Measurements from ENCODE around the gene ARID5B. TPM values are rescaled to one million over a fixed set of nuclear protein-coding genes. Genes with fewer than 3 reads are reported as not detected.

ARID5B gene
- total and polyA plus RNA-seq, 2 experiments from 2014 or later: 1.3 to 1.6 TPM

GRCh38 chr10:61937631-61938351, 36.3 kb downstream of the ARID5B start:
- no peak for ATAC-seq
- Histone ChIP-seq H3K27me3 (ENCODE audit: insufficient read depth) (no peaks in the 10 kb centered on the region), H3K4me1 (ENCODE audit: insufficient read depth) (no peaks in the 10 kb centered on the region; the same call in 1 of the 2 replicates), H3K9me2 (ENCODE audit: insufficient read depth) (no peaks in the 10 kb centered on the region), H3K36me3 (ENCODE audit: insufficient read depth) (no peaks in the 10 kb centered on the region), H3K27ac (ENCODE audit: low read depth) (no peak overlapping the region), H3K79me2 (replicated peaks; ENCODE audit: insufficient read depth) (no peaks in the 10 kb centered on the region), H4K20me1 (replicated peaks; ENCODE audit: insufficient read depth) (no peaks in the 10 kb centered on the region), H2AFZ (no peak overlapping the region), H3F3A (replicated peaks; ENCODE audit: low read depth) (no peaks in the 10 kb centered on the region), H3K4me2 (no peak overlapping the region), H3K4me3 (no peak overlapping the region)
- no peaks in the 10 kb centered on the region for H3K36me3 Mint-ChIP-seq (ENCODE audit: low read depth)
- peaks cover 6% of the 10 kb centered on the region; the same call in 2 of the 3 replicates for H3K4me1 Mint-ChIP-seq
- TF ChIP-seq JUNB (IDR thresholded peaks at IDR 0.05; ENCODE audit: unreplicated experiment): no peak
- TF ChIP-seq REST (IDR thresholded peaks at IDR 0.05; ENCODE audit: unreplicated experiment): no peak
- no peak for TF ChIP-seq CREB1 (CRISPR knock-in tag; IDR thresholded peaks at IDR 0.05; ENCODE audit: low read depth)
- TF ChIP-seq ZNF462 (CRISPR knock-in tag; IDR thresholded peaks at IDR 0.05): no peak
- no peak for TF ChIP-seq CTCF (conservative IDR thresholded peaks at IDR 0.05; ENCODE audit: low read depth in 2 of 2)
- TF ChIP-seq ZNF114 (CRISPR knock-in tag; IDR thresholded peaks at IDR 0.05): no peak
- no peak for TF ChIP-seq STAT1 (IDR thresholded peaks at IDR 0.05; ENCODE audit: unreplicated experiment)
- no peak for TF ChIP-seq EZH2 (IDR thresholded peaks at IDR 0.05; ENCODE audit: low read depth, unreplicated experiment)
- no peak for TF ChIP-seq ZNF331 (CRISPR knock-in tag; IDR thresholded peaks at IDR 0.05; ENCODE audit: low read depth)
- TF ChIP-seq ETS1 (IDR thresholded peaks at IDR 0.05): no peak
- TF ChIP-seq EZH2phosphoT487 (IDR thresholded peaks at IDR 0.05; ENCODE audit: unreplicated experiment): no peak
- H3K27ac Mint-ChIP-seq: no peak overlapping the region
- H3K9me3 Mint-ChIP-seq: peaks cover 4% of the 10 kb centered on the region; the same call in 2 of the 3 replicates
- no peak overlapping the region for H3K4me3 Mint-ChIP-seq
- peaks cover 5% of the 10 kb centered on the region for H3K27me3 Mint-ChIP-seq (ENCODE audit: insufficient read depth, low read depth, poor library complexity)
- DNase-seq (ENCODE audit: low spot score): no peak

Data from GM23338 (cell line).